GM19395 (cell line): ENCODE results near the gene SEPHS1.
"Not testable (repeated sequence)": the region's sequence is repeated elsewhere in the genome, so short reads cannot be mapped to it uniquely, and the experiment has no call there.

Experiments
- ATAC-seq: cut with Tn5 transposase; IDR thresholded peaks from one replicate; pipeline ENCODE4 v1.9.1; 2021; ENCODE audit warnings: mild to moderate bottlenecking, moderate library complexity; ENCODE audit not compliant: unreplicated experiment

Gene SEPHS1

DNA sequence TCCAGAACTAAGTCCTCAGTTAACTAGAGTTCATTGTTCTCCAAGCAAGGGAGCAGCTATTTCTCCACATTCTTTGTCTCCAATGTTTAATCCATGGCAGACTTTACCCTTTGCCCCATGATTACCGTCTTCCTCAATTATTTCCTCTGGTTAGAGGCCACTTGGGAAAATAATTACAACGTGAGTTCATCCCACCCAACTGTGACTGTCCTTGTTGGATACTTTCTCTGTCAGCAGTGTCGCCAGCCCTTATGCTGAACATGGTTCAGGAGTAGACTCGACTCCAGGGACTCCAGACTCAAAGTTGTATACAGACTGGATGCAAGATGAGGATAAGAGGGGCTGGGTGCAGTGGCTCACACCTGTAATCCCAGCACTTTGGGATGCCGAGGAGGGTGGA lies 17.1 kb upstream of the SEPHS1 start:
- ATAC-seq = no peak

DNA sequence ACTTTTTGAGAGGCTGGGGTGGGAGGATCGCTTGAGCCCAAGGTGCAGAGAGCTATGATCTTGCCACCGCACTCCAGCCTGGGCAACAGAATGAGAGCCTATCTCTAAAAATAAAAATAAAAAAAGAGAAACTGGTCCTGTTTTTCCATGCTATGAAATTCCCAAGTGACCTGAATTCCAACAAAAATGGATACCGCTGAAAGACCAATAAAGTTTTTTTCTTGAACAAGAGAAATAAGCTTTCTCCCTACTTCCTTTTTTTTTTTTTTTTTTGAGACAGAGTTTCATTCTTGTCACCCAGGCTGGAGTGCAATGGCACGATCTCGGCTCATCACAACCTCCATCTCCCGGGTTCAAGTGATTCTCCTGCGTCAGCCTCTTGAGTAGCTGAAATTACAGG lies 12.5 kb upstream of the SEPHS1 start:
- no peak for ATAC-seq

DNA sequence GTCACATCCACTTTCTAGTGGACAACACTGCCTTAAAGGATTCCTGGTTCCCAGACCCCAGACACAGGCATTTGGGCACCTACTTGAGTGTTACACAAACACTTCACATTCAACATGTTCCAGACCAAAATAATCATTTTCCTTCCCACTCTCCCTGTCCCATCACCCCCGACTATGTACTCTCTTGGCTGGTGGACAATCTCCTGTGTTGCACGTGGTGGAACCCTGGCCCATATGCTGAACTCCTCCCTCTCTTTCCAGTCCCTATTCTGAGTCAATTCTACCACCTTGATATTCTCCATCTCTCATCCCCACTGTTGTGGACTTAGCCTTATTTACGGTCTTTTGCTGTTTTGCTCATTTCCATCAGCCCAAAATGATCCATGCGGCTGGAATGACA lies 8.3 kb upstream of the SEPHS1 start:
- ATAC-seq = no peak

DNA sequence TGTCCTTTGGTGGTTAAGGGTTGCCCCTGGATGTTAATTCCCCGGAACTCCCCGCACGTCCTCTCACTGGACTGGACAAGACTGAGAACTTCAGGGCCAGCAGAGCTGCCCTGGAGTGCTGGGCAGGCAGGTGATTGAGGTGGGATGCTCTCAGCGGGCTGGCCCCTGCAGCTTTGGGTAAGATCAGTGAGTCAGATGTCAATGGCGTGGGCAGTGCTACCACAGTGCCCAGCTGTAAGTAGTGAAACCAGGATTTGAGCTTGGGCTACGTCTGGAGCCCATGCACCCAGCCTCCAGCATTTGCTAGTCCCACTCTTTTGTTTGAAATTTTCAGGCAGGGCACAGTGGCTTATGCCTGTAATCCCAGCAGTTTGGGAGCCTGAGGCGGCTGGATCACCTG lies 6.7 kb upstream of the SEPHS1 start:
- ATAC-seq = no peak

DNA sequence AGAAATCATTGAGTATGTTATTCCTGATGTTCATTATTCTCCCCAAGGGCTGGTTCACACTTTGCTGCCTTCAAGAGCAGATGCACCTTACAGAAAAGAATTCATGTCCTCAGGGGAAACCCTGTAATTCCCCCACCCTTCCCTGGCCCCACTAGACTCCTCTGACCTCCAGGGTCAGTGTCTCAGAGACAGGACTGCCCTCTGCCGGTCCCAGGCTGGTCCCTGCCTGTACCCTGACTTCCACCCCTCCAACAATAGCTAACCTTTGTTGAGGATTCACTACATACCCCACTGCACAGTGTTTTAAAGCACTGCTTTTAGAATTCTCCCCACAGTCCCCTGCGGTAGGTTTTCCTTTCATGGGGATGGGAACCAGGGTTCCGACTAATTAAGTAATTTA lies 4.4 kb upstream of the SEPHS1 start:
- ATAC-seq = no peak

DNA sequence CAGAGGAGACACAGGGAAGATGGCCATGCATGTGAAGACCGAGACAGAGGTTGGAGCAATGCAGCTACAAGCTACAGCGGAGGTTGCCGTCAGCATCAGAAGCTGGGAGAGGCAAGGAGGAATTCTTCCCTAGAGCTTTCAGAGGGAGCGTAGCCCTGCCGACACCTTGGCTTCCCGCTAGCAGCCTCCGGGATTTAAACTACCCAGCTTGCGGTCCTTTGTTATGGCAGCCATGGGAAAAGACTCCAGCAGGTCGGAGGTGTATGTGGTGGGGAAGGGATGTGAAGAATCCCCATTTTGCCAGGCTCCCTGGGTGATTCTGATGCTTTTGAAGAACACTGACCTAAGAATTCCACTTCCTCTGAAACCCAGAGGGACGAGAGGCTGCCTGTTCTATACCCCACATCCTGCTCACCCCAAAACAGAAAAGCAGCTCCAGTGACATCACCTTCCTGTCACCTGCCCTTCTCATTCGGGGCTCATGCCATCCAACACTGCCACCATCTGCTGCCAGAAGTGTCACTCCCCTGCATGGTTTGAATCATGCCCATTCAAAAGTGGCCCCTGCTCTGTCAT lies 3.3 kb upstream of the SEPHS1 start:
- ATAC-seq = no peak

DNA sequence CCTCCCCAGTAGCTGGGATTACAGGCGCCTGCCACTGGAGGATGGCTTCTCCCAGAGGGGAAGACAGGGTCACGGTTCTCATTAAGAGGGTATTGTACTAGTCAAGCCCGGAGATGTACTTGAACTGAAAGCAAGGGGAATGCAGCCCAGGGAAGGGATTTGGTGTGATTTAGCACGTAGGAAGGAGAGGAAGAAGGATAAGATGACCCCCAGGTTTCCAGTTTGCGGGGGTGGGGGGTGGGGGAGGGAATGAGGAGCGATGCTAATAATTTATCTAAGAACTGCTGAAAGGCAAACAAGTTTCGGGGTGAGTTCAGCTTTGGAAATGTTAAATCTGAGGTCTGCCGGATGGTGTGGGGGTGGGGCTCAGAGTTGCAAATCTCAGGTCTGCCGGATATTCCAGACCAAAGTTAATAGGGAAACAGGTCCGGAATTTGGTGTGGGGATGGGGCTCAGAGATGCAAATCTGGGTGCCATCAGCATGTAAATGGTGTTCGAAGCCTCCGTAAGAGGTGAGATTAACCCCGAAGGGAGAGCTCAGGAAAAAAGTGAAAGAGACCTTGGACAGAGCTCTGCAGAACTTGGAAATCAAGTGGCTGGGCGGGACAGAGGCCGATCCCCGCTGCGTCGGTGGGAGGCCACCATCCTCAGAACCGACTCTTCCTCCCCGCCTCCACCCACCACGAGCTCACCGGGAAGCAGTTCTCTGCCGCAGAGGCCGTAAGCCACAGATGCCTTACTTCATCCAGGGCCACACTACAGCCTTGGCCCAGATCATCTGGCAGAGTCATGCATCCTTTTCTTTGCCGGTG lies 1.6 kb upstream of the SEPHS1 start:
- ATAC-seq = no peak

DNA sequence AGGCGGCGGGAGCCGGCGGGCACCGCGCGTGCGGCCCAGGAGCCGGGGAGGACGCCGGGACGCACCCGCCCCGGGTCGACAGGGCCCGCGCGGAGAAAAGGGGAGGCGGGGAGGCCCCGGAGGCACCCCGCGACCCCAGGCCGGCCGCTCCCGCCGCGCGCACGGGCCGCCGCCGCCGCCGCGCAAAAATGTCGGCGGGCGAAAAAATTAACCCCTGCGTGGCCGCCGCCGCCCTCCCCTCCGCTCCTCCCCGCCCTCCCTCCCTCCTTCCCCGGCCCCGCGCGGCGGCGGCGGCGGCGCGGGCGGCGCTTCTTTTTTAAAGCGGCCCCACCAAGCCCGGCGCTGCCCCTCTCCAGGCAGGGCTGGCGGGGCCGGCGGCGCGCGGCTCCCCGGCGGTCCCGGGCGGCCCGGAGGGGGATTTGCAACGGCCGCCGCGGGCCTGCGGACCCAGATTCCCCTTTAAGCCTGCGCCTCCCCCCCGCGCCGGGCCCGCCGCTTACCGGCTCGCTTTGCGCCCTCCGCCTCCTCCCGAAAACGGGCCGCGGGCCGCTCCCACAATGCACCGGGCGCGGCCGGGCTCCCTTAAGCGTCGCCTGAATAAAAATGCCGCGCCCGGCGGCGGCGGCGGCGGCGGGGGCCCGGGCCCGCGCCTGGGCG lies 465 bp downstream of the SEPHS1 start:
- peak; percentile 43 for ATAC-seq

DNA sequence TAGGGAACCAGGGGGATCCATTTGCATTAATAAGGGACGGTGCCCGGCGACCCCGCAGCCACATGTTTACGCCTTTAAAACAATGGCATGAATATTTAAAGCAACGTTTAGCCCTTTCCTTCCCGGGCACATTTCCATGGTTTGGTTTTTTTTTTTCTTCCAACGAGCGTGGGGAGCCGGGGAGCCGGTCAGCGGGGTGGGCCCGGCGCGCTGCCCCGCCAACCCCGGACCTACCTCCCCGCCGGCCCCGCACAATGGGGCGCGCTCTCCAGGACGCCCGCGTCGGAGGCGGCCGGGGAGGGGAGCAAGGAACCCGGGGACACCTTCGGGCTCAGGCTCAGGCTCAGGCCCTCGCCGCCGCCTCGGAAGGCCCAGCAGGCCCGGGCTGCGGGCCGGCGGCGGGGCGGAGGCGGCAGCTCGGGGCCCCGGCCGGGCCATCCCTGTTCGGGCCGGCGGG lies 1.0 kb downstream of the SEPHS1 start:
- ATAC-seq = peak; percentile 23

DNA sequence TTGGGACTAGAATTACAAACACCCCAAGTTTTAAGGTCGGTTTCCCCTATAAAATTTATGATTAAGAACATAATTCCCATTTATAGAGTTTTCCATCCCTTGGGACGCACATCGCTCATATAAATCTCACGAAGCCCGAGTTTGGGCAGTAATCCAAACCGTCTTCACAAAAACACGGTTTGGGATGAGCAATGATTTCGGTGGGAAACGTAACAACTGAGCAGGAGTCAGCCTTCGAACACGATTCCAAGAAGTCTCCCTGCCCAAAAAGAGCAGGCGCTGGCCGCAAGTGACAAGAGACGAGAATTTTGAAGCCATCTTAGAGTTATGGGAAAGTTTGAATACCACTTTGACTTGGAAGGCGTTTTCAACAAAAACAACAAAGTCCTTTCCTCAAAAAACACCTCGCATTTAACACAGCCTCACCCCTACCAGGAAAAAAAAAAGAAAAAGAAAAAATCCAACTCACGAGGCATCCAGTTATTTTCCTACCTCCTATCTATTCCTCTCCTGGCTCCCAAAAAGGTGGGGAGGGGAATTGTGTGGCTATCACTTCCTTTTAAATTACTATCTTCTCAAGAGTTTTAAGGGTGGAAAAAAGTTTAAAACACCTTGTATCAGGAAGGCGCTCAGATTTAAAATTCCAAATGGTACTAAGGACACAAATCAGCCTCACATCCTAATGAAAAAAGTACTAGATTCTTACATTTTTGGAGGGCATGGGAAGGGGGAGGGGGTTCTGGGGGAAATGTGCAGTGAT lies 1.6 kb downstream of the SEPHS1 start:
- no peak for ATAC-seq

DNA sequence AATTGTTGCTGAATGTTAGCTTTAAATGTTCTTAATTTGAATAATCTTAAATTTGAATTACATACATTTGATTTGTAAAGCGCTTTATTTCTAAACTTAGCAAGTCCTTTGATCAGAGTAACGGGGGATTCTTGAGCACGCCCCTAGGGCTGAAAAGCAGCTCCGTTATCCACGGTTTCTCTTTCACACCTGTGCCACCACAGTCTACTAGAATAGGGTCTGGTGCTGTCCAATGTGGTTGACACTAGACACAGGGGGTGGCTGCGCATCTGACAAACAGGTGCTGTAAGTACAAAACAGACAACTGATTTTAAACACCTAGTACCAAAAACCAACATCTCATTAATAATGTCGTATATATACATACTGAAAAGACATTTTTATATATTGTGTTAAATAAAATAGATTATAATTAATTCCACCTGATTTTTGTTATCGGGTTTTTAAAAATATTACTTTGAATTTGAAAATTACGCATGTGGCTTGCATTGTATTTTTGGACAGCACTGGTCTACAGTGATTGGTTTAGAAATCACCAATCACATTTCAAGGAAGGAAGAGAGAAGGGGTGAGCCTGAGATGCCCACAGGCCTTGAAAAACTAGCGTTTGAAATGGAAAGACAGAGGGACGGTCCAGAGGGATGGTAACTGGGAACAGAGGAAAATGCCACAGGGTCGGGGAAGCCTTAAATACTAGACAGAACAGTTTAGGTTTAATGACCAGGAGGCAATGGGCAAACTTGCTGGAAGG lies 7.3 kb downstream of the SEPHS1 start:
- ATAC-seq = peak; percentile 86

DNA sequence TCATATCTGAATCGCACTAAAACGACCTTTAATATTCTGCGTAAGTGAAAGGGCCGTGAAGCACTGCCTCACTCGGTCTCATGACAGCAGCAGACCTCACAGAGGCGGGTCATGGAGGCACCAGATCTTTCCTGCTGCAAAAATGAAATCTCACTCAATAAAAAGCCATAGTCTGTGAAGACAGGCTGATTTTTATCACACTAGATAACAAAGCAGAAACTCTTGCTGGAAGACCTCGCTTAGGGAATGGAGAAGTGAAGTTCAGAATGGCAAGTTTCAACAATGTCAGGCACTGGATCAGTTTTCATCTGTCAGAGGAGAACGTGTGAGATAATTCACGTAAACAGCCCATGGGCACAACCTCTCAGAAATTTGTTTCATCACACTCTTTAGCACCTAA lies 8.0 kb downstream of the SEPHS1 start:
- peak; percentile 22 for ATAC-seq

DNA sequence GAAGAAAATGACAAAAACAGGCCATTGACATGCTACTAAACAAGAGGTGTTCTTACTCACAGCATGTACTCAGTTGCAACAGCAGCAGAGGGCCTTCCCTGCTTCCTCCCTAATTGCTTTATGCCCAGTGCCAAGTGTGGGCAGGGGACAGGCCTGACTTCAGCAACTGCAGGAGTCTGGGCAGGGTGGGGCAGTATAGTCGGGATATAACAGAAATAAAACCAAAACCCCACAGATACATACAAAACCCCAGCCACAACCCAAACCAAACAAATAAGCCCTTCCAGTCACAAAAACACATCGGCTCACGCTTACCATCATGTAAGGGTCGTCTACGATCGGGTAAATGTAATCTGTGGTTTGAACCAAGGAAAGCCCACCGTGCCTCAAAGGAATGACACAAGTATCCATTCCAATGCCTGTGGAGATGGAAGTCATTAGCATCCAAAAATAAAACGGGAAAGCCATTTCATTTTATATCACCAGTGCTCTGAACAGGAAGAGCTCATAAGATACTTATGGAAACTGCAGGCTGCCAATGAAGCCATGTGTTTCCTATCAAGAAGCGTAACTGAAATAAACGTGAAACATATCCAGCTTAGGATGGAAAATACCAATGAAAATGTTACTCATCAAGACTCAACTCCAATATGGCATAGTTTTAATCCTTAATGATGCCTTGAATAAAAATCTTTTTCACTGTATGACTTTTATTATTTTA lies 9.5 kb downstream of the SEPHS1 start:
- ATAC-seq = no peak

DNA sequence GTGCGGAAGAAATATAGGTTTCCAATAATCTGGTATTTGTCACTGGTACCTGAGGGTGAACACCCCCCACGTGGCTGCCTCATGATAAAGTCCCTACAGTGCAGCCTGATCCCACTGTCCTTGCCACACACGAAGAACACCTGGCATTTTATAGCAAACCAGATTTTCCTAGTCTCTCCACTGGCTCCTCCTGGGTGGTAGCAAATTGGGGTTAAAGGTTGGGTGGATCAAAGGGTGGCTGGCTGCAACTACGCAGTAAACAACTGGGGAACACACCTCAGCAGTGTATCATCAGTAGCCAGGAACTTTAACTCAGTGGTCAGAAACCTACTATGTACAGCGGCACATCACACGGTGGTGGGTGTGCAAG lies 10.3 kb downstream of the SEPHS1 start:
- ATAC-seq = no peak

DNA sequence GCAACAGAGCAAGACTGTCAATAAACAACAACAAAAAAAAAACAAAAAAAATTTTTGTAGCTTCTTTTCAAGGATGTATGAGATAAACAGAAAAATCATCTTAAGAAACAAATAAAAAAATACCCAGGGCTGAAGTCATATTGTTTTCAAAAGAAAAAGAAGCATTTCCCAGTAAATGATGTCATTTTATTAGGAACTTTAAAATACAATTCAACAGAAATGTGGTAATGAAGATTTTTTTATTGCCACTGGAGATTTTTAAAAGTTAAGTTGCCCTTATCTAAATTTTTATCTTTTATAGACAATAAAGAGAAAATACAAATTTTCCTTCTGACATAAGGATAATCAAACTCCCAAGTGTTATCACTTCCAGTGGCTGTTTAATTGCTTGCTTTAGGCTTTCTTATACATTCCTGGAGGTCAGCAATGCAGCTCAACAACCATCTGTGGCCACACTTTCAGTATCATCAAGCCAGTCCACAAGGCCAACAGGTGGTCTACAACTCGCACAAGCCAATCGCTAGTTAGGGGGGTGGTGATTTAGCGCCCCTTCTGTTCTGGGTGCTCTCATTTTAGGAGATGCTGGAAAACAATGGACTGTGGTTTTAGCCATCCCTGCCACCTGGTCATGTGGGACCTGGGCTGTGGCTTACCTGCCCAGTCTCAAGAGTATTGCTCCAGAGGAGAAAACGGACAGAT lies 10.8 kb downstream of the SEPHS1 start:
- ATAC-seq = no peak

DNA sequence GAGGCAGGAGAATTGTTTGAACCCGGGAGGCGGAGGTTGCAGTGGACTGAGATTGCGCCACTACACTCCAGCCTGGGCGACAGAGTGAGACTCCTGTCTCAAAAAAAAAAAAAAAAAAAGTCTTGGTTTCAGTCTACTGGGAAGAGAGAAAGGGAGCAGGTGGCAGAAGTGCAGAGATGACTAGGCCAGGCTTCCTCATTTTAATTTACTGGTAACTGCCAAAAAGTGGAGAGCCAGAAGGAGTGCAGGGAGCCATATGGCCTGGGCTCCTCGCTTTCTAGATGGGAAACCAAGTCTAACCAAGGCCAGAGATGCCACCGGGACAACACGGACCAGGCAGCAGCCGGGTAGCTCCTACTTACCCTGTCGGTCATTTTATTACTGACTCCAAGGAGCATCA lies 12.2 kb downstream of the SEPHS1 start:
- ATAC-seq = no peak

DNA sequence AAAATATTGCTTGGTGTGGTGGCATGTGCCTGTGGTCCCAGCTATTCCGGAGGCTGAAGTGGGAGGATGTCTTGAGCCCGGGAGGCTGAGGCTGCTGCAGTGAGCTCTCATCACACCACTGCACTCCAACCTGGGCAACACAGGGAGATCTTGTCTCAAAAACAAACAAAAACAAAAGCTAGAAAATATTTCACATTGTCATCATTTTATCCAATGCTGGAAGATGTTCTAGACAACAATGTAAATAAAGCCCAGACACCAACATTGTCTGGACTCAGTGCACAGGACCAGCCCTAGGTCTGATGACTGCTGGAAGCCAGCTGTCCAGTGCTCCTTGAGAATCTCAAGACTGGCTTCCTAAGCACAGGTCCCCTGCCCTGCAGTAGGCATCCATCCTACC lies 13.5 kb downstream of the SEPHS1 start:
- ATAC-seq = no peak

DNA sequence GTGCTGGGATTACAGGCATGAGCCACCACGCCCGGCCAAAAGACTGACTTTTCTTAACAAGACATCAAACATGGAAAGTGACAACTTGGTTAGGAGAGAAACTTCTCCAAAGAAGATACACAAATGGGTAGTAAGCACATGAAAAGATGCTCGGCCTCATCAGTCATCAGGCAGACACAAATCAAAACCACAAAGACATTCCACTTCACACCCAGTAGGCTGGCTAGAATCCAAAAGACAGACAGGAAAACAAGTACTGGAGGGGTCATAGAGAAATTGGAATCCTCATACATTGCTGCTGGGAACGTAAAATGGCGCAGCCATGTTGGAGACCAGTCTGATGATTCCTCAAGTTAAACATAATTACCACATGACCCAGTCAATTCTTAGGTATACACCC lies 16.4 kb downstream of the SEPHS1 start:
- ATAC-seq = no peak

DNA sequence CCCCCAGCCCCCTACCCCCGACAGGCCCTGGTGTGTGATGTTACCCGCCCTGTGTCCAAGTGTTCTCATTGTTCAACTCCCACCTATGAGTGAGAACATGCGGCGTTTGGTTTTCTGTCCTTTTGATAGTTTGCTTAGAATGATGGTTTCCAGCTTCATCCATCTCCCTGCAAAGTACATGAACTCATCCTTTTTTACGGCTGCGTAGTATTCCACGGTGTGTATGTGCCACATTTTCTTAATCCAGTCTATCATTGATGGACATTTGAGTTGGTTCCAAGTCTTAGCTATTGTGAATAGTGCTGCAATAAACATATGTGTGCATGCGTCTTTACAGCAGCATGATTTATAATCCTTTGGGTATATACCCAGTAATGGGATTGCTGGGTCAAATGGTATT lies 17.1 kb downstream of the SEPHS1 start:
- ATAC-seq = not testable (repeated sequence)

DNA sequence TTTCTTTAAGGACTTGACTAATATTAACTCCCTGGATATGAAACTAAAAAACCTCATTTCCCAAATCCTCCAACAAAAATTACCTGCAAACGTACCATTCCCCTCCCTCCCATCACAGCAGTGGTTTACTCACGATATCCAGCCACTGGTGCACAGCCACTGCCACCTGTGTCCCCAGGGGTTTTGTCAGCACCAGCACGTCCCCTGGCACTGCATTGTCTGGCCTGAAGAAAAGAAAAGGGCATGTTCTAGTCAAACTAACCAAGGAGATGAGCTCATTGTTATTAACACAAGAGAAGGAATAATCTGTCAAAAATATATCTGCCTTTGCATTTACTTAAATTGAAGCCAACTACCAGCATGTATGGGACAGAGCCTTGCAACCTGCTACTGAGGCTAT lies 18.5 kb downstream of the SEPHS1 start:
- ATAC-seq = no peak
